IMR-90 (cell line): Measurements from ENCODE around the gene SHC1.

Source experiments
- BHLHE40 ChIP-seq: fragments of 150-350 bp; IDR thresholded peaks from 2 replicates; pipeline ENCODE4 v1.6.1; 2016; ENCODE audit warnings: mild to moderate bottlenecking, low read depth, low read length
- CEBPB ChIP-seq: IDR thresholded peaks from 2 replicates; pipeline ENCODE4 v1.6.1; 2012; ENCODE audit warnings: low read depth, low read length, improper control_type of control experiment
- CHD1 ChIP-seq: IDR thresholded peaks from 2 replicates; pipeline ENCODE4 v1.6.1; 2012; ENCODE audit warnings: low read depth, low read length, improper control_type of control experiment
- CTCF ChIP-seq: conservative IDR thresholded peaks from 2 replicates; pipeline ENCODE4 v1.5.1; 2012; ENCODE audit warnings: mild to moderate bottlenecking, low read depth, low read length, improper control_type of control experiment
- ELK1 ChIP-seq: fragments of 150-350 bp; IDR thresholded peaks from 2 replicates; pipeline ENCODE4 v1.6.1; 2016; ENCODE audit warnings: low read depth, mild to moderate bottlenecking, low read length, moderate library complexity, borderline replicate concordance
- FOS ChIP-seq: fragments of 150-350 bp; IDR thresholded peaks from 2 replicates; pipeline ENCODE4 v1.6.1; 2016; ENCODE audit warnings: low read depth, low read length
- MAFK ChIP-seq: IDR thresholded peaks from 2 replicates; pipeline ENCODE4 v1.6.1; 2012; ENCODE audit warnings: low read depth, low read length, improper control_type of control experiment
- MAZ ChIP-seq: IDR thresholded peaks from 2 replicates; pipeline ENCODE4 v1.6.1; 2012; ENCODE audit warnings: low read depth, mild to moderate bottlenecking, low read length, improper control_type of control experiment, moderate library complexity, borderline replicate concordance
- MXI1 ChIP-seq: IDR thresholded peaks from 2 replicates; pipeline ENCODE4 v1.6.1; 2012; ENCODE audit warnings: low read depth, mild to moderate bottlenecking, low read length, moderate library complexity, borderline replicate concordance
- POLR2A ChIP-seq: IDR thresholded peaks from 2 replicates; pipeline ENCODE4 v1.6.1; 2012; ENCODE audit warnings: mild to moderate bottlenecking, low read depth, low read length
- RAD21 ChIP-seq: IDR thresholded peaks from 2 replicates; pipeline ENCODE4 v1.6.1; 2012; ENCODE audit warnings: low read length, improper control_type of control experiment
- RCOR1 ChIP-seq: IDR thresholded peaks from 2 replicates; pipeline ENCODE4 v1.6.1; 2012; ENCODE audit warnings: mild to moderate bottlenecking, low read length, improper control_type of control experiment; ENCODE audit not compliant: insufficient replicate concordance
- RFX5 ChIP-seq: IDR thresholded peaks from 2 replicates; pipeline ENCODE4 v1.8.0; 2012; ENCODE audit warnings: low read depth, mild to moderate bottlenecking, low read length, moderate library complexity
- SMC3 ChIP-seq: fragments of 150-350 bp; IDR thresholded peaks from 2 replicates; pipeline ENCODE4 v1.6.1; 2016; ENCODE audit warnings: low read depth, mild to moderate bottlenecking, antibody characterized with exemption, low read length, moderate library complexity

- TF ChIP-seq CTCF (no peak), RCOR1 (no peak), POLR2A (no peak), MXI1 (no peak), MAZ (no peak), RFX5 (no peak), ELK1 (no peak), SMC3 (no peak), CEBPB (no peak), MAFK (no peak), RAD21 (no peak), CHD1 (no peak), FOS (no peak), BHLHE40 (no peak)
Observed at GRCh38 chr1:154958036-154958435, 12.5 kb downstream of the SHC1 start.
